ENCODE results near the gene KIFAP3. TPM values are rescaled to one million over a fixed set of nuclear protein-coding genes. Genes with fewer than 3 reads are reported as not detected.

KIFAP3 gene
- total RNA-seq, 1 donor from 2014 or later, result 55.9 TPM

- DNase-seq, result no peak
- H3K4me3 ChIP-seq, result no peak overlapping the region
- no peaks in the 10 kb centered on the region for H3K9me3 ChIP-seq (replicated peaks)
- peaks cover 8% of the 10 kb centered on the region for H3K36me3 ChIP-seq
- H3K27ac ChIP-seq (replicated peaks), result no peak overlapping the region
- H3K4me1 ChIP-seq, result no peaks in the 10 kb centered on the region
- no peak for TF ChIP-seq CTCF (IDR thresholded peaks at IDR 0.05; ENCODE audit: borderline replicate concordance)
- H3K27me3 ChIP-seq (ENCODE audit: low read depth), result no peaks in the 10 kb centered on the region
- intact Hi-C loops (cut with micrococcal nuclease), result no loop called here
Observed at GRCh38 chr1:169946206-169946605, 128.3 kb downstream of the KIFAP3 start.

- intact Hi-C loops (cut with micrococcal nuclease), result no loop called here
- no peak overlapping the region for H3K27ac ChIP-seq (replicated peaks)
- no peaks in the 10 kb centered on the region for H3K4me1 ChIP-seq
- no peaks in the 10 kb centered on the region for H3K27me3 ChIP-seq (ENCODE audit: low read depth)
- H3K36me3 ChIP-seq, result peaks cover 8% of the 10 kb centered on the region
- DNase-seq, result no peak
- no peak for TF ChIP-seq CTCF (IDR thresholded peaks at IDR 0.05; ENCODE audit: borderline replicate concordance)
- no peaks in the 10 kb centered on the region for H3K9me3 ChIP-seq (replicated peaks)
- no peak overlapping the region for H3K4me3 ChIP-seq
Observed at GRCh38 chr1:169945181-169945580, 129.3 kb downstream of the KIFAP3 start.

- Histone ChIP-seq H3K9me3 (replicated peaks) (no peaks in the 10 kb centered on the region), H3K4me3 (no peak overlapping the region), H3K36me3 (peaks cover 8% of the 10 kb centered on the region), H3K4me1 (no peaks in the 10 kb centered on the region), H3K27ac (replicated peaks) (no peak overlapping the region), H3K27me3 (ENCODE audit: low read depth) (no peaks in the 10 kb centered on the region)
- no peak for TF ChIP-seq CTCF (IDR thresholded peaks at IDR 0.05; ENCODE audit: borderline replicate concordance)
- DNase-seq, result no peak
- intact Hi-C loops (cut with micrococcal nuclease), result no loop called here
Observed at GRCh38 chr1:169944621-169945020, 129.9 kb downstream of the KIFAP3 start.

- no peak for DNase-seq
Observed at GRCh38 chr1:169943963-169944526, 130.4 kb downstream of the KIFAP3 start.

GRCh38 chr1:169941982-169942830, 132.3 kb downstream of the KIFAP3 start:
- TF ChIP-seq CTCF (IDR thresholded peaks at IDR 0.05; ENCODE audit: borderline replicate concordance), result no peak
- Histone ChIP-seq H3K9me3 (replicated peaks) (no peaks in the 10 kb centered on the region), H3K36me3 (peaks cover 8% of the 10 kb centered on the region), H3K27me3 (ENCODE audit: low read depth) (no peaks in the 10 kb centered on the region), H3K4me3 (no peak overlapping the region), H3K4me1 (no peaks in the 10 kb centered on the region), H3K27ac (replicated peaks) (no peak overlapping the region)
- DNase-seq, result no peak
- intact Hi-C loops (cut with micrococcal nuclease), result no loop called here

More at GRCh38 chr1:169943963-169944526, 130.4 kb downstream of the KIFAP3 start:
- H3K36me3 ChIP-seq, result peaks cover 8% of the 10 kb centered on the region
- H3K9me3 ChIP-seq (replicated peaks), result no peaks in the 10 kb centered on the region
- no peak overlapping the region for H3K27ac ChIP-seq (replicated peaks)
- intact Hi-C loops (cut with micrococcal nuclease), result no loop called here
- no peak for TF ChIP-seq CTCF (IDR thresholded peaks at IDR 0.05; ENCODE audit: borderline replicate concordance)
- H3K4me3 ChIP-seq, result no peak overlapping the region
- H3K4me1 ChIP-seq, result no peaks in the 10 kb centered on the region
- H3K27me3 ChIP-seq (ENCODE audit: low read depth), result no peaks in the 10 kb centered on the region

Data from left ventricle myocardium inferior (tissue), 1 donor.